PFSK-1 (cell line): ENCODE data around the gene NR1D2.

ENCODE experiments used
- FOXP2 ChIP-seq: optimal IDR thresholded peaks from 2 replicates; pipeline ENCODE3; 2011; ENCODE audit warnings: borderline replicate concordance, control low read depth, inconsistent platforms; ENCODE audit not compliant: insufficient read depth; ENCODE audit errors: extremely low read length, extremely low read depth
- POLR2AphosphoS5 ChIP-seq: IDR thresholded peaks from 2 replicates; pipeline ENCODE4 v1.6.1; 2012; ENCODE audit warnings: low read depth, mild to moderate bottlenecking, control low read depth, low read length, moderate library complexity
- REST ChIP-seq, 2 experiments: IDR thresholded peaks; 2 replicates each; pipeline versions ENCODE4 v1.6.1 to v1.8.0; 2011 to 2012; ENCODE audit warnings: low read depth in 2 of 2, low read length in 2 of 2, control low read depth in 1 of 2, inconsistent platforms in 1 of 2, mild to moderate bottlenecking in 1 of 2, moderate library complexity in 1 of 2; ENCODE audit not compliant: insufficient read depth in 1 of 2
- SIN3A ChIP-seq: IDR thresholded peaks from 2 replicates; pipeline ENCODE4 v1.6.1; 2012; ENCODE audit warnings: mild to moderate bottlenecking, low read length, moderate library complexity, borderline replicate concordance; ENCODE audit not compliant: insufficient read depth
- TAF1 ChIP-seq: IDR thresholded peaks from 2 replicates; pipeline ENCODE4 v1.6.1; 2012; ENCODE audit warnings: low read length, control low read depth, borderline replicate concordance; ENCODE audit not compliant: insufficient read depth

Gene NR1D2

GRCh38 chr3:23984934-23985333, 39.8 kb downstream of the NR1D2 start:
- TF ChIP-seq FOXP2 (no peak), POLR2AphosphoS5 (no peak), TAF1 (no peak), REST (IDR thresholded peaks at IDR 0.05; ENCODE audit: insufficient read depth in 1 of 2, low read depth in 2 of 2, low read length in 2 of 2) (no peak), SIN3A (no peak)

- TF ChIP-seq REST (IDR thresholded peaks at IDR 0.05; ENCODE audit: insufficient read depth in 1 of 2, low read depth in 2 of 2, low read length in 2 of 2) = no peak
- no peak for TF ChIP-seq SIN3A
- TF ChIP-seq FOXP2 = no peak
- no peak for TF ChIP-seq POLR2AphosphoS5
Observed at GRCh38 chr3:23985747-23986544, 40.9 kb downstream of the NR1D2 start.

- TF ChIP-seq FOXP2 (no peak), TAF1 (no peak)
Observed at GRCh38 chr3:23987356-23987755, 42.3 kb downstream of the NR1D2 start.

- no peak for TF ChIP-seq POLR2AphosphoS5
- no peak for TF ChIP-seq TAF1
- TF ChIP-seq REST (IDR thresholded peaks at IDR 0.05; ENCODE audit: insufficient read depth in 1 of 2, low read depth in 2 of 2, low read length in 2 of 2) = no peak
- no peak for TF ChIP-seq SIN3A
- TF ChIP-seq FOXP2 = no peak
Observed at GRCh38 chr3:23991306-23991682, 46.2 kb downstream of the NR1D2 start.

GRCh38 chr3:23991683-23992628, 46.9 kb downstream of the NR1D2 start:
- no peak for TF ChIP-seq SIN3A
- TF ChIP-seq TAF1 = no peak
- TF ChIP-seq POLR2AphosphoS5 = no peak
- TF ChIP-seq REST (IDR thresholded peaks at IDR 0.05; ENCODE audit: insufficient read depth in 1 of 2, low read depth in 2 of 2, low read length in 2 of 2) = no peak
- TF ChIP-seq FOXP2 = no peak
